Measurements from ENCODE around the gene GARIN5A. TPM values are rescaled to one million over a fixed set of nuclear protein-coding genes. Genes with fewer than 3 reads are reported as not detected.

The GARIN5A gene
- total and polyA plus RNA-seq, 2 of the 8 experiments (the other 6 are each of a cell fraction or from before 2014, with no cell fraction given) = 9.1 to 18.5 TPM

- TF ChIP-seq HDAC6 (IDR thresholded peaks at IDR 0.05; ENCODE audit: low read depth, low read length) (no peak), TBP (IDR thresholded peaks at IDR 0.05; ENCODE audit: low read depth, low read length) (no peak), TAF7 (optimal IDR thresholded peaks at IDR 0.05; ENCODE audit: borderline replicate concordance, low read depth, low read length) (no peak), GABPA (IDR thresholded peaks at IDR 0.05; ENCODE audit: borderline replicate concordance, insufficient read depth, low read length) (no peak), SIN3A (conservative IDR thresholded peaks at IDR 0.05 in 1 of 2, IDR thresholded peaks at IDR 0.05 in 1 of 2; ENCODE audit: low read depth in 1 of 2, low read length in 2 of 2) (no peak), CTBP2 (IDR thresholded peaks at IDR 0.05; ENCODE audit: borderline replicate concordance, insufficient read depth, insufficient read length, low read length) (peak; percentile 31)
Measured at GRCh38 chr19:50419022-50419579, 57.5 kb downstream of the GARIN5A start (continued).
